HG03280 (cell line): Measurements from ENCODE around the gene TMEM81.

Experiments used
- ATAC-seq: cut with Tn5 transposase; IDR thresholded peaks from one replicate; pipeline ENCODE4 v1.9.1; 2021; ENCODE audit warnings: mild to moderate bottlenecking, moderate library complexity; ENCODE audit not compliant: unreplicated experiment

TMEM81 gene

GRCh38 chr1:205038132-205038786 lies 46.0 kb downstream of the TMEM81 start:
- ATAC-seq: no peak

- ATAC-seq: no peak
These were observed 46.7 kb downstream of the TMEM81 start for GRCh38 chr1:205037539-205037938.
